IMR-90 (cell line): ENCODE results near the gene SMARCAD1. TPM values are rescaled to one million over a fixed set of nuclear protein-coding genes. Genes with fewer than 3 reads are reported as not detected.

ENCODE experiments used
- ATAC-seq: fragments of 200-7000 bp; cut with Tn5 transposase; 2 replicates; pipeline ENCODE4 v1.9.1; 2020; ENCODE audit warnings: low read depth, mild to moderate bottlenecking, moderate library complexity
- BruUV-seq: library from RNA; stranded (reverse); fragments of 400-500 nt; replicated peaks from 2 replicates; lab custom pipeline; 2021; lab: Mats Ljungman, UMichigan
- CTCF ChIA-PET: fragments of 300-600 bp; formaldehyde crosslinking; extraction: SDS; loops from one replicate; lab custom pipeline; 2021; ENCODE audit warnings: antibody characterized with exemption; lab: Yijun Ruan, JAX
- POLR2A ChIA-PET: fragments of 300-600 bp; sonication (Branson Sonifier 250); formaldehyde crosslinking; loops from one replicate; lab custom pipeline; 2022; ENCODE audit warnings: antibody characterized with exemption; ENCODE audit not compliant: unreplicated experiment; lab: Charles Lee
- DNase-seq: peaks from one replicate; pipeline ENCODE4 v3.0.0; 2013
- H2AFZ ChIP-seq: replicated peaks from 2 replicates; pipeline ENCODE3; 2013; ENCODE audit warnings: low read length, mild to moderate bottlenecking; ENCODE audit not compliant: poor library complexity
- H2AK5ac ChIP-seq: 2 replicates; pipeline ENCODE4 v1.6.1; 2013; ENCODE audit warnings: low read depth, low read length, inconsistent platforms
- H2AK9ac ChIP-seq: replicated peaks from 2 replicates; pipeline ENCODE3; 2013; ENCODE audit warnings: mild to moderate bottlenecking, low read depth, low read length, moderate library complexity; ENCODE audit not compliant: poor library complexity
- H2BK120ac ChIP-seq: 2 replicates; pipeline ENCODE4 v1.6.1; 2013; ENCODE audit warnings: low read depth, low read length, inconsistent platforms
- H2BK15ac ChIP-seq: 3 replicates; pipeline ENCODE4 v1.6.1; 2013; ENCODE audit warnings: low read depth, low read length, inconsistent platforms
- H2BK20ac ChIP-seq: 2 replicates; pipeline ENCODE4 v1.6.1; 2013; ENCODE audit warnings: low read depth, mild to moderate bottlenecking, inconsistent platforms, low read length, moderate library complexity
- H2BK5ac ChIP-seq: 2 replicates; pipeline ENCODE4 v1.6.1; 2013; ENCODE audit warnings: mild to moderate bottlenecking, low read depth, low read length, inconsistent platforms; ENCODE audit not compliant: poor library complexity, severe bottlenecking
- H3K14ac ChIP-seq: replicated peaks from 2 replicates; pipeline ENCODE4 v1.6.1; 2013; ENCODE audit warnings: low read depth, low read length, inconsistent platforms
- H3K18ac ChIP-seq: 2 replicates; pipeline ENCODE4 v1.6.1; 2013; ENCODE audit warnings: low read depth, low read length, control low read depth
- H3K23ac ChIP-seq: 2 replicates; pipeline ENCODE4 v1.6.1; 2013; ENCODE audit warnings: low read depth, low read length, inconsistent platforms
- H3K27ac ChIP-seq: 2 replicates; pipeline ENCODE4 v1.5.1; 2013; ENCODE audit warnings: mild to moderate bottlenecking, control low read depth, low read length; ENCODE audit not compliant: insufficient read depth
- H3K27me3 ChIP-seq: 2 replicates; pipeline ENCODE4 v1.6.1; 2013; ENCODE audit warnings: low read length; ENCODE audit not compliant: control insufficient read depth, insufficient read depth
- H3K36me3 ChIP-seq: 2 replicates; pipeline ENCODE4 v1.6.1; 2013; ENCODE audit warnings: low read length, mixed read lengths; ENCODE audit not compliant: control insufficient read depth, insufficient read depth
- H3K4ac ChIP-seq: 2 replicates; pipeline ENCODE4 v1.6.1; 2013; ENCODE audit warnings: low read depth, low read length, inconsistent platforms
- H3K4me1 ChIP-seq: 2 replicates; pipeline ENCODE4 v1.6.1; 2013; ENCODE audit warnings: low read length, mixed read lengths; ENCODE audit not compliant: control insufficient read depth, insufficient read depth
- H3K4me2 ChIP-seq: 2 replicates; pipeline ENCODE4 v1.6.1; 2013; ENCODE audit warnings: low read depth, mild to moderate bottlenecking, control low read depth, low read length, moderate library complexity
- H3K4me3 ChIP-seq: 2 replicates; pipeline ENCODE4 v1.5.1; 2013; ENCODE audit warnings: low read depth, mild to moderate bottlenecking, control low read depth, low read length, moderate library complexity; ENCODE audit not compliant: insufficient read depth
- H3K56ac ChIP-seq: 2 replicates; pipeline ENCODE4 v1.6.1; 2013; ENCODE audit warnings: low read length, inconsistent platforms; ENCODE audit not compliant: insufficient read depth; ENCODE audit errors: extremely low read depth
- H3K79me1 ChIP-seq, 2 experiments: 2 replicates each; pipeline ENCODE4 v1.6.1; 2013; ENCODE audit warnings: low read length in 2 of 2, inconsistent platforms in 1 of 2, low read depth in 1 of 2
- H3K9ac ChIP-seq: 2 replicates; pipeline ENCODE4 v1.6.1; 2013; ENCODE audit warnings: low read depth, low read length, control low read depth
- H3K9me1 ChIP-seq: 2 replicates; pipeline ENCODE4 v1.6.1; 2013; ENCODE audit warnings: low read length, inconsistent platforms; ENCODE audit not compliant: insufficient read depth
- H3K9me3 ChIP-seq: 2 replicates; pipeline ENCODE4 v1.6.1; 2013; ENCODE audit warnings: low read length; ENCODE audit not compliant: control insufficient read depth, insufficient read depth
- H4K20me1 ChIP-seq: 2 replicates; pipeline ENCODE4 v1.6.1; 2013; ENCODE audit warnings: low read length, inconsistent platforms; ENCODE audit not compliant: insufficient read depth
- H4K5ac ChIP-seq: 2 replicates; pipeline ENCODE4 v1.6.1; 2013; ENCODE audit warnings: mild to moderate bottlenecking, low read depth, low read length, control low read depth
- H4K8ac ChIP-seq, 2 experiments: 2 replicates each; pipeline ENCODE4 v1.6.1; 2013; ENCODE audit warnings: low read depth in 2 of 2, low read length in 2 of 2, control low read depth in 1 of 2, inconsistent platforms in 1 of 2
- H4K91ac ChIP-seq: 2 replicates; pipeline ENCODE4 v1.6.1; 2013; ENCODE audit warnings: low read depth, low read length, inconsistent platforms; ENCODE audit not compliant: insufficient read depth
- BHLHE40 ChIP-seq: fragments of 150-350 bp; IDR thresholded peaks from 2 replicates; pipeline ENCODE4 v1.6.1; 2016; ENCODE audit warnings: mild to moderate bottlenecking, low read depth, low read length
- CEBPB ChIP-seq: IDR thresholded peaks from 2 replicates; pipeline ENCODE4 v1.6.1; 2012; ENCODE audit warnings: low read depth, low read length, improper control_type of control experiment
- CHD1 ChIP-seq: IDR thresholded peaks from 2 replicates; pipeline ENCODE4 v1.6.1; 2012; ENCODE audit warnings: low read depth, low read length, improper control_type of control experiment
- CTCF ChIP-seq: conservative IDR thresholded peaks from 2 replicates; pipeline ENCODE4 v1.5.1; 2012; ENCODE audit warnings: mild to moderate bottlenecking, low read depth, low read length, improper control_type of control experiment
- ELK1 ChIP-seq: fragments of 150-350 bp; IDR thresholded peaks from 2 replicates; pipeline ENCODE4 v1.6.1; 2016; ENCODE audit warnings: low read depth, mild to moderate bottlenecking, low read length, moderate library complexity, borderline replicate concordance
- FOS ChIP-seq: fragments of 150-350 bp; IDR thresholded peaks from 2 replicates; pipeline ENCODE4 v1.6.1; 2016; ENCODE audit warnings: low read depth, low read length
- MAFK ChIP-seq: IDR thresholded peaks from 2 replicates; pipeline ENCODE4 v1.6.1; 2012; ENCODE audit warnings: low read depth, low read length, improper control_type of control experiment
- MAZ ChIP-seq: IDR thresholded peaks from 2 replicates; pipeline ENCODE4 v1.6.1; 2012; ENCODE audit warnings: low read depth, mild to moderate bottlenecking, low read length, improper control_type of control experiment, moderate library complexity, borderline replicate concordance
- MXI1 ChIP-seq: IDR thresholded peaks from 2 replicates; pipeline ENCODE4 v1.6.1; 2012; ENCODE audit warnings: low read depth, mild to moderate bottlenecking, low read length, moderate library complexity, borderline replicate concordance
- NFE2L2 ChIP-seq: fragments of 150-350 bp; IDR thresholded peaks from 2 replicates; pipeline ENCODE4 v1.6.1; 2016; ENCODE audit warnings: low read depth, mild to moderate bottlenecking, low read length
- POLR2A ChIP-seq: IDR thresholded peaks from 2 replicates; pipeline ENCODE4 v1.6.1; 2012; ENCODE audit warnings: mild to moderate bottlenecking, low read depth, low read length
- RAD21 ChIP-seq: IDR thresholded peaks from 2 replicates; pipeline ENCODE4 v1.6.1; 2012; ENCODE audit warnings: low read length, improper control_type of control experiment
- RCOR1 ChIP-seq: IDR thresholded peaks from 2 replicates; pipeline ENCODE4 v1.6.1; 2012; ENCODE audit warnings: mild to moderate bottlenecking, low read length, improper control_type of control experiment; ENCODE audit not compliant: insufficient replicate concordance
- RFX5 ChIP-seq: IDR thresholded peaks from 2 replicates; pipeline ENCODE4 v1.8.0; 2012; ENCODE audit warnings: low read depth, mild to moderate bottlenecking, low read length, moderate library complexity
- SMC3 ChIP-seq: fragments of 150-350 bp; IDR thresholded peaks from 2 replicates; pipeline ENCODE4 v1.6.1; 2016; ENCODE audit warnings: low read depth, mild to moderate bottlenecking, antibody characterized with exemption, low read length, moderate library complexity
- USF2 ChIP-seq: fragments of 150-350 bp; IDR thresholded peaks from 2 replicates; pipeline ENCODE4 v1.6.1; 2017; ENCODE audit warnings: mild to moderate bottlenecking, antibody characterized with exemption, low read length, low read depth
- WGBS, 2 experiments: methylation state at CpG; one replicate each; pipeline versions ENCODE4 v1.1.5 to v1.1.7; 2013; ENCODE audit warnings: missing lambda C conversion rate in 2 of 2; ENCODE audit not compliant: insufficient read length in 1 of 2; ENCODE audit errors: extremely low coverage in 2 of 2; 5-methylcytosine and 5-hydroxymethylcytosine counted together
- dilution Hi-C: fragments of 300-500 bp; cut with HindIII; formaldehyde crosslinking; loops from one replicate; pipeline ENCODE4 v1.14.3; 2018; ENCODE audit warnings: low sequenced_read_pairs; ENCODE audit not compliant: unreplicated experiment
- in situ Hi-C: fragments of 300-500 bp; cut with MboI; formaldehyde crosslinking; loops from 3 replicates; pipeline ENCODE4 v1.14.3; 2019; ENCODE audit warnings: low sequenced_read_pairs, inconsistent platforms, mixed read lengths
- intact Hi-C: fragments of 100-400 bp; cut with micrococcal nuclease; formaldehyde crosslinking; loops from 2 replicates; pipeline ENCODE4 v1.10.0; 2022
- polyA plus RNA-seq, 3 experiments: library from polyadenylated mRNA; depleted of rRNA; stranded (reverse); fragments of >200 nt; gene quantifications; 2 replicates each; pipeline ENCODE4 v1.2.3, GENCODE V29; 2012; ENCODE audit warnings: low replicate concordance in 1 of 3
- total RNA-seq: library from RNA; depleted of rRNA; stranded (reverse); fragments of >200 nt; gene quantifications from 2 replicates; pipeline ENCODE4 v1.2.3, GENCODE V29; 2012

SMARCAD1 gene
- total and polyA plus RNA-seq, 2 of the 4 experiments (the other 2 are of a cell fraction) = 12.3 to 35.3 TPM

- TF ChIP-seq CEBPB (no peak), POLR2A (no peak), MAFK (no peak), MAZ (no peak), RFX5 (no peak), NFE2L2 (no peak), MXI1 (no peak), FOS (no peak), USF2 (no peak), CTCF (no peak), RAD21 (no peak), CHD1 (no peak), RCOR1 (no peak), BHLHE40 (no peak), SMC3 (no peak), ELK1 (no peak)
- no peak overlapping the region for H2AFZ ChIP-seq
- no peaks in the 10 kb centered on the region for H3K79me1 ChIP-seq
- WGBS, 2 experiments = no CpG with 5 or more reads among the region's 1 CpG
- no peak overlapping the region for H3K4me2 ChIP-seq
- no peaks in the 10 kb centered on the region for H3K27me3 ChIP-seq
- no peak for ATAC-seq
- H2AK5ac ChIP-seq = no peak overlapping the region
- H3K9ac ChIP-seq = no peak overlapping the region
- H2BK15ac ChIP-seq = no peak overlapping the region
- H4K5ac ChIP-seq = no peak overlapping the region
- H3K9me1 ChIP-seq = no peaks in the 10 kb centered on the region
- no peak overlapping the region for H2AK9ac ChIP-seq
- no peaks in the 10 kb centered on the region for H4K20me1 ChIP-seq
- H3K18ac ChIP-seq = no peak overlapping the region
- H3K36me3 ChIP-seq = no peaks in the 10 kb centered on the region
- no peak overlapping the region for H3K4me3 ChIP-seq
- ChIA-PET POLR2A (no interaction called here), CTCF (no interaction called here)
- no peak overlapping the region for H3K56ac ChIP-seq
- H3K23ac ChIP-seq = no peak overlapping the region
- H3K14ac ChIP-seq = no peak overlapping the region
- no peak overlapping the region for H2BK120ac ChIP-seq
- BruUV-seq = no TSS peak
- no peak overlapping the region for H4K8ac ChIP-seq
- H2BK20ac ChIP-seq = no peak overlapping the region
- no peak overlapping the region for H2BK5ac ChIP-seq
- intact Hi-C loops = no loop called here
- no peak overlapping the region for H4K91ac ChIP-seq
- H3K27ac ChIP-seq = no peak overlapping the region
- H3K4me1 ChIP-seq = no peaks in the 10 kb centered on the region
- no peak overlapping the region for H3K4ac ChIP-seq
- in situ Hi-C loops = no loop called here
- no peaks in the 10 kb centered on the region for H3K9me3 ChIP-seq
- no peak for DNase-seq
- dilution Hi-C loops = no loop called here
Observed at GRCh38 chr4:94181815-94182214, 25.9 kb upstream of the SMARCAD1 start.
